ENCODE data around the gene SYNPR. TPM values are rescaled to one million over a fixed set of nuclear protein-coding genes. Genes with fewer than 3 reads are reported as not detected.
"Not testable (repeated sequence)": the region's sequence is repeated elsewhere in the genome, so short reads cannot be mapped to it uniquely, and the experiment has no call there.

Gene SYNPR
- total RNA-seq, 1 donor from 2014 or later, result not detected

- DNase-seq (ENCODE audit: low read depth, low spot score), result no peak
Observed at GRCh38 chr3:63613561-63613960, 335.5 kb downstream of the SYNPR start.

GRCh38 chr3:63617391-63617790, 339.3 kb downstream of the SYNPR start:
- DNase-seq (ENCODE audit: low read depth, low spot score), result no peak

- DNase-seq (ENCODE audit: low read depth, low spot score), result no peak
Observed at GRCh38 chr3:63624941-63625560, 346.9 kb downstream of the SYNPR start.

GRCh38 chr3:63631670-63632069, 353.6 kb downstream of the SYNPR start:
- DNase-seq (ENCODE audit: low read depth, low spot score), result no peak

- no peak for DNase-seq (ENCODE audit: low read depth, low spot score)
Observed at GRCh38 chr3:63635186-63635585, 357.1 kb downstream of the SYNPR start.

GRCh38 chr3:63639806-63640205, 361.7 kb downstream of the SYNPR start:
- no peak for DNase-seq (ENCODE audit: low read depth, low spot score)

GRCh38 chr3:63642488-63642887, 364.4 kb downstream of the SYNPR start:
- DNase-seq (ENCODE audit: low read depth, low spot score), result no peak

GRCh38 chr3:63644212-63644797, 366.2 kb downstream of the SYNPR start:
- no peak for DNase-seq (ENCODE audit: low read depth, low spot score)

GRCh38 chr3:63644928-63645781, 367.0 kb downstream of the SYNPR start:
- DNase-seq (ENCODE audit: low read depth, low spot score), result not testable (repeated sequence)

GRCh38 chr3:63652066-63652725, 374.1 kb downstream of the SYNPR start, which contains the start of gene SNTN:
SNTN (plus strand) TSS chr3:63652675; CDS start chr3:63652688, 13 bp downstream.
- DNase-seq (ENCODE audit: low read depth, low spot score), result no peak

GRCh38 chr3:63654211-63654610, 376.1 kb downstream of the SYNPR start:
- no peak for DNase-seq (ENCODE audit: low read depth, low spot score)

GRCh38 chr3:63654931-63655330, 376.8 kb downstream of the SYNPR start:
- DNase-seq (ENCODE audit: low read depth, low spot score), result no peak

- no peak for DNase-seq (ENCODE audit: low read depth, low spot score)
Observed at GRCh38 chr3:63655519-63655918, 377.4 kb downstream of the SYNPR start.

GRCh38 chr3:63656786-63657185, 378.7 kb downstream of the SYNPR start:
- DNase-seq (ENCODE audit: low read depth, low spot score), result no peak

GRCh38 chr3:63661242-63661641, 383.1 kb downstream of the SYNPR start:
- no peak for DNase-seq (ENCODE audit: low read depth, low spot score)

GRCh38 chr3:63662011-63662410, 383.9 kb downstream of the SYNPR start:
- DNase-seq (ENCODE audit: low read depth, low spot score), result no peak

GRCh38 chr3:63662500-63662899, 384.4 kb downstream of the SYNPR start:
- DNase-seq (ENCODE audit: low read depth, low spot score), result no peak
